ENCODE data around the gene STARD13.

DNA sequence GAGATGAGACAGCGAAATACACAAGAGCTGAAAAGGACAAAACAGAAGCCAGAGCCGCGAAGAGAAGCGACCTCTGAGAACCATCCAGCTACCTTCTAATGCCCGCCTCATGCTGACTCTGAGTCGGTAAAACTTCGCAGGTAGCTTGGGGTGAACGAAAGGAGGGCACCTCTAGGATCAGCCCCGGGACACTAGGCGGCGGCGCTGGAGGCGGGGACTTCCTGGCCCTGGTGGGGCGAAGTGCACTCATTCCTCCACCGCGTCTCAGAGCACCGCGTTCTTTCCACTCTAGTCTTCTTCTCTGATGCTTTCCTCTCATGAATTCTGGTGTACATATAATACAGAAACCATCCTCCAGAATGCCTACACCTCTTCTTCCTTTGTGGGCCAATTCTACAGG is 219.2 kb downstream of the STARD13 start:
- TF ChIP-seq EZH2 (IDR thresholded peaks at IDR 0.05; ENCODE audit: borderline replicate concordance, insufficient read depth, low read depth, low read length, poor library complexity, severe bottlenecking): no peak
- TF ChIP-seq, protein P1, sequence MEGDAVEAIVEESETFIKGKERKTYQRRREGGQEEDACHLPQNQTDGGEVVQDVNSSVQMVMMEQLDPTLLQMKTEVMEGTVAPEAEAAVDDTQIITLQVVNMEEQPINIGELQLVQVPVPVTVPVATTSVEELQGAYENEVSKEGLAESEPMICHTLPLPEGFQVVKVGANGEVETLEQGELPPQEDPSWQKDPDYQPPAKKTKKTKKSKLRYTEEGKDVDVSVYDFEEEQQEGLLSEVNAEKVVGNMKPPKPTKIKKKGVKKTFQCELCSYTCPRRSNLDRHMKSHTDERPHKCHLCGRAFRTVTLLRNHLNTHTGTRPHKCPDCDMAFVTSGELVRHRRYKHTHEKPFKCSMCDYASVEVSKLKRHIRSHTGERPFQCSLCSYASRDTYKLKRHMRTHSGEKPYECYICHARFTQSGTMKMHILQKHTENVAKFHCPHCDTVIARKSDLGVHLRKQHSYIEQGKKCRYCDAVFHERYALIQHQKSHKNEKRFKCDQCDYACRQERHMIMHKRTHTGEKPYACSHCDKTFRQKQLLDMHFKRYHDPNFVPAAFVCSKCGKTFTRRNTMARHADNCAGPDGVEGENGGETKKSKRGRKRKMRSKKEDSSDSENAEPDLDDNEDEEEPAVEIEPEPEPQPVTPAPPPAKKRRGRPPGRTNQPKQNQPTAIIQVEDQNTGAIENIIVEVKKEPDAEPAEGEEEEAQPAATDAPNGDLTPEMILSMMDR (IDR thresholded peaks at IDR 0.05): no peak

Data from B cell (primary cell).